ENCODE results near the gene UGDH.
"Not testable (repeated sequence)": the region's sequence is repeated elsewhere in the genome, so short reads cannot be mapped to it uniquely, and the experiment has no call there.

UGDH gene

DNA sequence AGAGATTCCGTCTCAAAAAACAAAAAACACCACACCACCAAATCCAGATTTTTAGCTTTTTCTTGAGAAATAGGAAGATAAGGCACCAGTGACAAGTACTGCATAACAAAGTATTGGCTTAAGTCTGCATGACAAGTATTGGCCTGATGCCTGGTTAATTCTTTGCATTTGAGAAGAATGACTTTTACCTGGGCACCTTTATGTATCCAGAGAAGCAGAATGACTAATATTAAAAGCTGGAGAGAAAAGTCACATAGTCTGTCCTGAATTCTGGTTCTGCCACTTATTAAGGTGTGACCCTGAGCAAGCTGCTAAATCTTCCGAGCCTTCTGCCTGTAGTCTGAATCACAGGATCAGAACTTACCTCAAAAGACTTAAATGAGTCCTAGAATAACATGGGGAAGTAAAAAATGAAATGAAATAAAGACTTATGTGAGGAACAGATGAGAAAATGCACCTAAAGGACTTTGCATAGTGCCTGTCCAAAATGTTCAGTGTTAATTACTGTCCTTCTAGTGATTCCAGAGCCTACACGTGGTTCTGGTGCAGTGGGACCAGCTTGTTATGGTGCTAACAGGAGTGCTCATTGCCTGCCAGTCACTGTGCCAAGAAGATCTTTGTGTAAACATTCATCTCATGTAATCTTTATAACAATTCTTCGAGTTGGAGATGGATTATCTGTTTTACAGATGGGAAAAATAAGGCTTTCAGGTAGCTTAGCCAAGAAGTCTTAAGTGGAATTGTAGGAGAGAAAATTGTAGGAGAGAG, 31.6 kb downstream of the UGDH start:
- DNase-seq (ENCODE audit: low read depth in 1 of 2, low spot score in 1 of 2), result no peak

GRCh38 chr4:39494354-39494753, 32.9 kb downstream of the UGDH start:
- DNase-seq (ENCODE audit: low read depth in 1 of 2, low spot score in 1 of 2), result no peak

DNA sequence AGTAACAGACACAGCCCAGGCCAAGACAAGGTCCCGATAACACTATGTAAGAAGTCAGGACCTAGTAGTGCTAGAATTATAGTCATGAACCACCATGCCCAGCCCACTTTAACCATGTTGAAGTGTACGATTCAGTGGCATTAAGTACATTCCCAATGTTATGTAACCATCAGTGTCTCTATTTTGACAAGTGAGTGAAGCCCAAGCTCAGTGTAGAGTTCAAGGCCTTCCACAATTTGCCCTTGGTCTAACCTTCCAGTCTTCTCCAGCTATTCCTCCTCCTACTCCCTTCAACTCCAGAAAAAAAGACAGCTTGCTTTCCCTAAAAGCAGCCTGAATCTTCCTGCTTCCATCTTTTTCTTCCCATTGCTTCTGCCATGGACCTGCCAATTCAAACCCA, 36.9 kb downstream of the UGDH start:
- DNase-seq (ENCODE audit: low read depth in 1 of 2, low spot score in 1 of 2), result no peak

GRCh38 chr4:39486221-39486804, 40.9 kb downstream of the UGDH start:
- no peak for DNase-seq (ENCODE audit: low read depth in 1 of 2, low spot score in 1 of 2)

GRCh38 chr4:39484582-39485272, 42.5 kb downstream of the UGDH start:
- no peak for DNase-seq (ENCODE audit: low read depth in 1 of 2, low spot score in 1 of 2)

DNA sequence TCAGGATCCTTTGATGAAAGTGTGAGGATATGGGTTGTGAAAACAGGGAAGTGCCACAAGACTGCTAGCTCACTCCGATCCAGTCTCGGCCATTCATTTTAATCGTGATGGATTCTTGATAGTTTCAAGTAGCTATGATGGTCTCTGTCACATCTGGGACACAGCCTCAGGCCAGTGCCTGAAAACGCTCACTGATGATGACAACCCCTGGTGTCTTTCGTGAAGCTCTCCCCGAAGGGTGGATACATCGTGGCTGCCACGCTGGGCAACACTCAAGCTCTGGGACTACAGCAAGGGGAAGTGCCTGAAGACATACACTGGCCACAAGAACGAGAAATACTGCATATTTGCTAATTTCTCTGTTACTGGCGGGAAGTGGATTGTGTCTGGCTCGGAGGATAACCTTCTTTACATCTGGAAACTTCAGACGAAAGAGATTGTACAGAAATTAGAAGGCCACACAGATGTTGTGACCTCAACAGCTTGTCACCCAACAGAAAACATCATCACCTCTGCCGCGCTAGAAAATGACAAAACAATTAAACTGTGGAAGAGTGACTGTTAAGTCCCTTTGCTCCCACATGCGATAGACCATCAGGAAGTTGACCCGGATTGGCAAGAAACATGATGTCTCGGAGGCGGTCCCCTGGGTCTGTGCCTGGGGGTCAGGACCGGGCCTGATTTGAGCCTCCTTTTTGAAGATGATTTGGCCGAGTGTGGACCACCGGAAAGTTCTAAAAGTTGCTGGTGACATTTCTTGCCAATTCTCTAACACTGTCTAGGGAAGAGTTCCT, 46.1 kb downstream of the UGDH start:
- DNase-seq (ENCODE audit: low read depth in 1 of 2, low spot score in 1 of 2), result no peak

DNA sequence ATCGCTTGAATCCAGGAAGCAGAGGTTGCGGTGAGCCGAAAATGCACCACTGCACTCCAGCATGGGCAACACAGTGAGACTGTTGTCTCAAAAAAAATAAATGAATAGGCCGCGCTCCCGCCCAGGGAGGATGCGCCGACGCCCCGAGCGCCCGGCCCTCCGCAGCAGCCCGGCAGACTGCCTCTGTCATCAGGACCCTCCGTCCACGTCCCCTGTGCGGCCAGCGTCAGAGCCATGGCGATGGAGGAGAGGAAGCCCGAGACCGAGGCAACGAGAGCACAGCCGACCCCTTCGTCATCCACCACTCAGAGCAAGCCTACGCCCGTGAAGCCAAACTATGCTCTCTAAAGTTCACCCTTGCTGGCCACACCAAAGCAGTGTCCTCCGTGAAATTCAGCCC, 47.0 kb downstream of the UGDH start:
- no peak for DNase-seq (ENCODE audit: low read depth in 1 of 2, low spot score in 1 of 2)

GRCh38 chr4:39476187-39476895, 50.9 kb downstream of the UGDH start:
- DNase-seq (ENCODE audit: low read depth in 1 of 2, low spot score in 1 of 2), result no peak

DNA sequence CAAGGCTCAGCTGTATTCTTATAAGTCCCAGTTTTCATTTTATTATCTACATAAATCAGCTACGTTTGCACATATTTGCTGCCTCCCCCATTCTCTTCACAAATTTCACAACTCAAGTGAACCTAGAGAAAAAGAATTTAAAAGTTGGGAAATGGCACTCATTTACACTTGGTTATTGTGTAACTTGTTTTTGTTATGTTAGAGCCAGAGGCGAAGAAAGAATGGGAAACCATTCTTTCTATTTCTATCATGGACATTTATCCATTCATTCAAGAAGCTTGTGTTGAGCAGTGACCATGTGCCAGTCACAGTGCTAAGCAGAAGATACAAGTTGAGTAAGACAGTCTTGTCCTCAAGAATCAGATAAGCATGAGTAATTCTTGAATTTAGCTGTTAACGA, 54.8 kb downstream of the UGDH start:
- DNase-seq (ENCODE audit: low read depth in 1 of 2, low spot score in 1 of 2), result no peak

- DNase-seq (ENCODE audit: low read depth in 1 of 2, low spot score in 1 of 2), result no peak
Measured at GRCh38 chr4:39470402-39470801, 56.8 kb downstream of the UGDH start.

DNA sequence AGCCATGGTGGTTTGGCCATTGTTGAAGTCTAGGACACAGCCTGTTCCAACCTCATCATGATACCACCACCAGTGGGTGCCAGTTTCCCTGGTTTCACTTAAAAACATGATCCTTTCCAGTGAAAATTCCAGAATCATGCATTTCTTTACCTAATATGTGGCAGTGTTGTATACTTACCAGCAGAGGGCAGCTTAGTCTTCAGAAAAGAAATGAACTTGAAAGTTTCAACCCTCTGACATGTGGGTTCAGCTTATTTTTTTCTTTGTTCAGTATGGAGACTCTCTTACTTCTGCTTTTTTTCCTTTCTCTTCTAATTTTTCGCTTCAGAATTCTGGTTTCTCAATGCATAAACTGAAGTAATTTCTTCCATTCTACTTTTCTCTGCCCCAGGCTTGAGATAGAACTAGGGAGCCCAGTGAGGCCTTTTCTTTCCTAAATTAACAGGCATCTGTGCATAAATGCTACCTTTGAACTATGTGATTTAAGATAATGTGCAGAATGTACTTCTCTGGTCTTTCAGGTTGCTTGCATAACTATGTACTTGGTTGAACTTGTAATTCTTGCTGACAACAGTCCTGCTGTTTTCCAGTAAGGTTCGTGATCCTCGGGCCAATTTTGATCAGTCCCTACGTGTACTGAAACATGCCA, 57.7 kb downstream of the UGDH start:
- no peak for DNase-seq (ENCODE audit: low read depth in 1 of 2, low spot score in 1 of 2)

DNA sequence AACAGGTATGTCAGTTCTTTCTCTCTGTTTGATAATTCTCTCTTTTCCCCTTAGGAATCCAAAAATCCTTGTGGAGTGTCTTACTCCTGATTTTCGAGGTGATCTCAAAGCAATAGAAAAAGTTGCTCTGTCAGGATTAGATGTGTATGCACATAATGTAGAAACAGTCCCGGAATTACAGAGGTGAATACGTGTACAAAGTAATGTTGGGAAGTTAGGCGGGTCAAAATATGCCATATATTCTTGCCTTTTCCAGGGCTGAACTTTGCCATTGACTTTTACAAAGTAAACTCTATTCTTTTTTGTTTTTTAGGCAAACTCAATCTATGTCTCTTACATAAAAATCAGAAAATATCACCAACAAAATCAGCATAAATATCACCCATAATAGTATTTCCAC, 59.8 kb downstream of the UGDH start:
- DNase-seq (ENCODE audit: low read depth in 1 of 2, low spot score in 1 of 2), result no peak

- no peak for DNase-seq (ENCODE audit: low read depth in 1 of 2, low spot score in 1 of 2)
Measured at GRCh38 chr4:39466747-39467146, 60.5 kb downstream of the UGDH start.

- no peak for DNase-seq (ENCODE audit: low read depth in 1 of 2, low spot score in 1 of 2)
Measured at GRCh38 chr4:39464886-39465501, 62.2 kb downstream of the UGDH start.

- DNase-seq (ENCODE audit: low read depth in 1 of 2, low spot score in 1 of 2), result peak; percentile 78 to 85
Measured at GRCh38 chr4:39458505-39459300, 68.5 kb downstream of the UGDH start, which contains the start of the genes LIAS and RPL9. LIAS (plus strand) TSS chr4:39459056; CDS start chr4:39459118, 62 bp downstream. RPL9 (minus strand) TSS chr4:39458922; CDS start chr4:39458439, 483 bp downstream.

GRCh38 chr4:39458161-39458504, 69.1 kb downstream of the UGDH start:
- not testable (repeated sequence) for DNase-seq (ENCODE audit: low read depth in 1 of 2, low spot score in 1 of 2)

DNA sequence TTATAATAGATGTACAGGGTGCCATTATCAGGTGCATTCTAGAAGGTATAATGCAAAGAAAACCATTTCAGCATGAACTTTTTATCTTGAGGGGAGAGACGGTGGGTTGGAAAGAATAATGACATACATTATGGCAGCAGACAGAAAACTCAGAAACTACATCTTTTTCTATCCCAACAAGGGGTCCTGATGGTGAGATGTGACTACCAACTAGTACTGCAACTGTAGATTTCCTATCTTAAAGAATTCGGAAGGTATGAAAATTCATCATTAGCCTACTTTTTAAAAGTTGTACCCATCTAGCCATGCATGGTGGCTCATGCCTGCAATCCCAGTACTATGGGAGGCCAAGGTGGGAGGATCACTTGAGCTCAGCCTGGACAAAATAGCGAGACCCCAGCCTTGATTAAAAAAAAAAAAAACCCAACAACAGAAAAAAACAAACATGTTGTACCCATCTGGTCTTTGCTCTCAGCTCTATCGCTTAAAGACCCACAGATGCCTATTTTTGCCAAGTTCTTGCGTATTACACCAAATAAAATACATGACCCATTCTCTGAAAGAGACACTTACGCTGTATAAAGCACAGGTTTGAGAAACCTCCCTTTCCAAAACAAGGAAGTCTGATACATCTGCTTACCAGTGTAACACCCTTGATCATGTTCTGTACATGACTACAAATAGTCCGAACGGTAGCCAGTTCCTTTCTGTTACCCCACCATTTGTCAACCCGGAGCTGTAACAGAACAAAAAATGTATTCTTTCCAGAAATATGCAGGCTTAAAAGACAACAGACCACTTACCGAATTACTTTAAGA, 70.1 kb downstream of the UGDH start:
- no peak for DNase-seq (ENCODE audit: low read depth in 1 of 2, low spot score in 1 of 2)

DNA sequence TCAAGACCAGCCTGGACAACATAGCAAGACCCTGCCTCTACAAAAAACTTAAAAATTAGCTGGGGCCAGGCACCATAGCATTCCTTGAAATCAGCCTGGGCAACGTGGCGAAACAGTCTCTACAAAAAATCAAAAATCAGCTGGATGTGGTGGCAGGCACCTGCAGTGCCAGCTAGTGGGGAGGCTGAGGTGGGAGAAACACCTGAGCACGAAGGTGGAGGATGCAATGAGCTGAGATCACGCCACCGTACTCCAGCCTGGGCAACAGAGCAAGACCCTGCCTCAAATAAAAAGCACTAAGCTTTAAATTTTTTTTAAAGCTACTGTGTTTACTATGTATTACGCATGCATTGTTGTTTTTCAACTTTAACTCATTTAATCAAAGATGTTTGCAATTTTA, 71.8 kb downstream of the UGDH start:
- no peak for DNase-seq (ENCODE audit: low read depth in 1 of 2, low spot score in 1 of 2)

Data from stimulated activated CD4-positive, alpha-beta T cell treated with anti-CD3 and anti-CD28 coated beads, Interleukin-15, amount 100 ng/mL, for 1 hour (primary cell).